RWPE1 (cell line): Measurements from ENCODE around the gene OR10H1.
"Not testable (repeated sequence)": the region's sequence is repeated elsewhere in the genome, so short reads cannot be mapped to it uniquely, and the experiment has no call there.

ENCODE experiments used
- CTCF ChIA-PET: fragments of 350-600 bp; sonication (Branson Sonifier 250); formaldehyde crosslinking; extraction: SDS; loops from one replicate; lab custom pipeline; 2021; lab: Yijun Ruan, JAX
- POLR2A ChIA-PET: fragments of 400-600 bp; formaldehyde crosslinking; extraction: SDS; loops from one replicate; lab custom pipeline; 2020; ENCODE audit warnings: antibody characterized with exemption; ENCODE audit not compliant: low non-redundant PET; lab: Yijun Ruan, JAX
- DNase-seq: peaks from one replicate; pipeline ENCODE4 v3.0.0; 2012; ENCODE audit warnings: low spot score
- H3K27ac ChIP-seq: fragments of 450-650 bp; 2 replicates; pipeline ENCODE4 v1.5.1; 2017
- CTCF ChIP-seq: fragments of 450-650 bp; conservative IDR thresholded peaks from 2 replicates; pipeline ENCODE4 v1.5.1; 2017; ENCODE audit warnings: low read depth, mild to moderate bottlenecking

The OR10H1 gene

DNA sequence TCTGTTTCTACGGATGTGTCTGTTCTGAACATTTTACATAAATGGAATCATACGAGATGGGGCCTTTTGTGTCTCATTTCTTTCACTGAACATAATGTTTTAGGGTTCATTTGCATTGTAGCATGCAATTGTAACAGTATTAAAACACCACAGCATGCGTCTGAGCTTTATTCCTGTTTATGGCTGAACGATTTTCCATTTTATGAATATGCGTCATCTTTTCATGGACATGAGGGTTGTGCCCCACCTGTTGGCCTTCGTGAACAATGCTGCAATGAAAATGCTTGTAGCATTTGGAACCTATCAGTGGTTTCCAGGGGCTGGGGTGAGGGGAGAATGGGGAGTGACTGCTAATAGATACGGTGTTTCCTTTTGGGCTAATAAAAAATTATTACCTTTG lies 5.1 kb downstream of the OR10H1 start:
- peak; percentile 55 for DNase-seq
- peak; percentile 43; the same call in 1 of the 2 replicates for TF ChIP-seq CTCF
- no peak overlapping the region for H3K27ac ChIP-seq
- ChIA-PET CTCF (interaction anchor here (0.6 to 2.3 kb wide), 7 partner anchors 12 to 718 kb away, joined by 3 to 7 read pairs (median 3); no protein-coding TSS in a partner anchor), POLR2A (interaction anchor here (0.6 kb wide), 1 partner anchor 30 kb away, joined by 3 read pairs; no protein-coding TSS in a partner anchor)

- POLR2A ChIA-PET, DNase-seq, H3K27ac ChIP-seq, CTCF ChIA-PET: not testable (repeated sequence)
These were observed 21.2 kb downstream of the OR10H1 start for GRCh38 chr19:15794279-15794678.

DNA sequence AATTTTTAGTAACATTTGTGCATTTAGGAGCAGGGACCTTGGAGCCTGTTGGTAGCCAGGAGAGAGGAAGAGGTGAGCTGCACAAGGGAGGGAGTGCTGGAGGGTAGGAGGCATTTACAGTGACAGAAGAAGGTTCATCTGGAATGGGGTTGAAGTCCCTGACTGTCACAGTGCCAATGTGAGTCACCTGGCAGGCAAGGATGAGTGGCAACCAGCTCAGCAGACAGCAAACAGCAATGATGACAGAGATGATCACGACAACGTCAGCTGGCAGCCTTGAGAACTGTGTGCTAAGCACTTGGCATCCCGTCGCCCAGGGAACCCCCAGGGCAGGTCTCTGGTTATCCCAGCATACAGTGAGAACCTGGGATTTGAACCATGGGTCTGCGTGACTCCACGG lies 25.4 kb downstream of the OR10H1 start:
- CTCF ChIA-PET, result no interaction called here
- no peak overlapping the region for H3K27ac ChIP-seq
- DNase-seq, result no peak
- TF ChIP-seq CTCF, result no peak
- POLR2A ChIA-PET, result no interaction called here

GRCh38 chr19:15788594-15789270 lies 26.7 kb downstream of the OR10H1 start:
- no peak overlapping the region for H3K27ac ChIP-seq
- no peak for DNase-seq
- ChIA-PET CTCF (no interaction called here), POLR2A (no interaction called here)
- TF ChIP-seq CTCF, result no peak

DNA sequence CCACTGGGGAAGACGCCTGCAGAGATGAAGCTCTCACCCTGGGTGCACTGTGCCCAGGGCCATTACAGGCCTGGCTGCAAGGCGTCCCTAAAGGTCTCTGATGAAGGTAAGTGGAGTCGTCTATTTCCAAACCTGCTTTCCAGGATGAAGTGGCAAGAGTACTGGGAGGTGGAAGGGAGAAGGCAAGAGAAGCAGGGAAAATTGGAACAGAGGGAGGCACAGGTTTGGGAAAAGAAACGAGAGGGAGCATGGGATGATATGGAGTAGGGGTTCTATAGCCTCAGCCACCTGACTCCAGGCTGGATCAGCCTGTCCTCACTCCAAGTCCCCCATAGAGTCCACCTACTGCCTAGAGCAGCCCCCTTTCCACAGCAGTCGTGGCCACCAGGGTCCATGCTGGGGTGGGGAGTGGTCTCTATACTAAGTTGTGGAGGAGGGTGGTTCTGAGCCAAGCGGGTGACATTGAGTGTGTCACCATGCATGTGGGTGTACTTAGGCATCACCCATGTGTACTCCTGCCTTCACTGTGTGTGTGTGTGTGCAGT lies 27.8 kb downstream of the OR10H1 start, which contains the start of gene OR10H5:
Gene OR10H5, plus strand, starts transcription at position 51 of the 545 bp plus-strand sequence. CDS start 6,388 bp downstream, outside the sequence.
- ChIA-PET POLR2A (no interaction called here), CTCF (no interaction called here)
- no peak for TF ChIP-seq CTCF
- H3K27ac ChIP-seq, result no peak within 1 kb of the TSS
- DNase-seq, result no peak

GRCh38 chr19:15782896-15783295 lies 32.6 kb downstream of the OR10H1 start:
- H3K27ac ChIP-seq, DNase-seq, POLR2A ChIA-PET, CTCF ChIA-PET: not testable (repeated sequence)

DNA sequence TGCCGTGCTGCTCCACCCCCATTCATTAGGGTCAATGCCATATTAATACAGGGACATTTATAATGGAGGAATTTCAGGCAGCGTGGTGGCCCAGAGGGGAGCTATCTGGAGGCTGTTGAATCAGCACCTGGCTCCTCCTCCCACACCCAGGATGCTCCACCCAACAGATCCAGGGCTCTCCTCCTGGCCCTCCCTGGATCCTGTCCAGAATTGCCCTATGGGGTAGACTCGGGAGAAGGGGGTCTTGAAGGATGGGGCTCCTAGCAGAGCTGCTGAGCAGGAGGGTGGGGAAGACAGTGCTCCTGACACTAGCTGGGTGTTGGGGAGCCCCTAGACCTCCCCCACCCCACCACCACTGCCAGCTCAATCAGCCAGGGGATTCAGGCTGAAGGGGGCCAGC lies 33.3 kb downstream of the OR10H1 start:
- POLR2A ChIA-PET, result no interaction called here
- no peak overlapping the region for H3K27ac ChIP-seq
- DNase-seq, result no peak
- no peak for TF ChIP-seq CTCF
- CTCF ChIA-PET, result interaction anchor here (0.7 kb wide), 1 partner anchor 1287 kb away, joined by 3 read pairs; no protein-coding TSS in a partner anchor
